Neural crest cell (in vitro differentiated cells): ENCODE results near the gene ICA1. TPM values are rescaled to one million over a fixed set of nuclear protein-coding genes. Genes with fewer than 3 reads are reported as not detected.

Source experiments
- DNase-seq: peaks from one replicate; pipeline ENCODE4 v3.0.0; 2021; ENCODE audit warnings: low read depth, mixed read lengths, low spot score
- H3K27ac Mint-ChIP-seq: one replicate; pipeline ENCODE4 v1.8.0; 2021; ENCODE audit warnings: mild to moderate bottlenecking, mixed read lengths; ENCODE audit not compliant: unreplicated experiment
- H3K27me3 Mint-ChIP-seq: 2 replicates; pipeline ENCODE4 v1.8.0; 2021; ENCODE audit warnings: low read depth, mild to moderate bottlenecking, mixed read lengths
- H3K36me3 Mint-ChIP-seq: 2 replicates; pipeline ENCODE4 v1.8.0; 2021; ENCODE audit warnings: low read depth, mild to moderate bottlenecking, mixed read lengths
- H3K4me1 Mint-ChIP-seq: 2 replicates; pipeline ENCODE4 v1.8.0; 2021; ENCODE audit warnings: mixed read lengths
- H3K4me3 Mint-ChIP-seq: one replicate; pipeline ENCODE4 v1.8.0; 2021; ENCODE audit warnings: mild to moderate bottlenecking, mixed read lengths
- H3K9me3 Mint-ChIP-seq: 2 replicates; pipeline ENCODE4 v1.8.0; 2021; ENCODE audit warnings: mixed read lengths
- total RNA-seq: library from RNA; stranded (reverse); gene quantifications from 2 replicates; pipeline ENCODE4 v1.2.1, GENCODE V29; 2021
- TF ChIP-seq, protein P1 (sequence below): fragments of 200-600 bp; sonication (generic); conservative IDR thresholded peaks from 2 replicates; pipeline ENCODE4 v1.5.0; 2021; ENCODE audit warnings: antibody characterized with exemption, mild to moderate bottlenecking

ICA1 gene
- total RNA-seq, 1 donor from 2014 or later: 4.2 TPM

GRCh38 chr7:8259586-8260222 is 2.3 kb downstream of the ICA1 start:
- peaks cover 6% of the 10 kb centered on the region for H3K4me1 Mint-ChIP-seq
- peaks cover 52% of the 10 kb centered on the region for H3K27me3 Mint-ChIP-seq
- no peaks in the 10 kb centered on the region for H3K9me3 Mint-ChIP-seq
- H3K36me3 Mint-ChIP-seq: peaks cover under 1% of the 10 kb centered on the region
- H3K4me3 Mint-ChIP-seq: no peak overlapping the region
- DNase-seq: no peak
- H3K27ac Mint-ChIP-seq: no peak overlapping the region
- TF ChIP-seq, protein P1, sequence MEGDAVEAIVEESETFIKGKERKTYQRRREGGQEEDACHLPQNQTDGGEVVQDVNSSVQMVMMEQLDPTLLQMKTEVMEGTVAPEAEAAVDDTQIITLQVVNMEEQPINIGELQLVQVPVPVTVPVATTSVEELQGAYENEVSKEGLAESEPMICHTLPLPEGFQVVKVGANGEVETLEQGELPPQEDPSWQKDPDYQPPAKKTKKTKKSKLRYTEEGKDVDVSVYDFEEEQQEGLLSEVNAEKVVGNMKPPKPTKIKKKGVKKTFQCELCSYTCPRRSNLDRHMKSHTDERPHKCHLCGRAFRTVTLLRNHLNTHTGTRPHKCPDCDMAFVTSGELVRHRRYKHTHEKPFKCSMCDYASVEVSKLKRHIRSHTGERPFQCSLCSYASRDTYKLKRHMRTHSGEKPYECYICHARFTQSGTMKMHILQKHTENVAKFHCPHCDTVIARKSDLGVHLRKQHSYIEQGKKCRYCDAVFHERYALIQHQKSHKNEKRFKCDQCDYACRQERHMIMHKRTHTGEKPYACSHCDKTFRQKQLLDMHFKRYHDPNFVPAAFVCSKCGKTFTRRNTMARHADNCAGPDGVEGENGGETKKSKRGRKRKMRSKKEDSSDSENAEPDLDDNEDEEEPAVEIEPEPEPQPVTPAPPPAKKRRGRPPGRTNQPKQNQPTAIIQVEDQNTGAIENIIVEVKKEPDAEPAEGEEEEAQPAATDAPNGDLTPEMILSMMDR: no peak

DNA sequence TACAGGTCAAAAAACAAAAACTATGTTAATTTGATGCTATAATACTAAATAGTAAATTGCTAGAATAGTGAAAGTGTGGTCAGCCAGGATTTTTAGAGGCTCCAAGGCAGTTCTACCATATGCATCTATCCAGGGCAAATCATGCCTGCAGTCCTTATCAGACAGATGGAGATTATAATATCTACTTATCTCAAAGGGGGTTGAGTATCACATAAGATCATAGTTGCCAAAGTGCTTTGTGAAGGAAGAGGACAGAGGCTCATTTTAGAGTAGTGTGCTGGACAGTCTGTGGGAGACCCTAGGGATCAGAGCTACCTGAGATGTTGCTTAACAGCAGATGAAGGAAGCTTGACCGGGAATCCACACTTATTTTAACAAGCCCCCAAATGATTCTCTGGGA is 3.2 kb downstream of the ICA1 start:
- H3K9me3 Mint-ChIP-seq: no peaks in the 10 kb centered on the region
- TF ChIP-seq, protein P1: no peak
- peak overlapping the region; percentile 42 for H3K4me3 Mint-ChIP-seq
- DNase-seq: no peak
- peaks cover 6% of the 10 kb centered on the region for H3K4me1 Mint-ChIP-seq
- no peak overlapping the region for H3K27ac Mint-ChIP-seq
- H3K36me3 Mint-ChIP-seq: no peaks in the 10 kb centered on the region
- H3K27me3 Mint-ChIP-seq: peaks cover 43% of the 10 kb centered on the region

GRCh38 chr7:8258166-8258565 is 3.8 kb downstream of the ICA1 start:
- Mint-ChIP-seq H3K36me3 (no peaks in the 10 kb centered on the region), H3K4me3 (no peak overlapping the region), H3K4me1 (peaks cover 6% of the 10 kb centered on the region), H3K9me3 (no peaks in the 10 kb centered on the region), H3K27ac (no peak overlapping the region), H3K27me3 (peaks cover 37% of the 10 kb centered on the region)
- no peak for DNase-seq
- TF ChIP-seq, protein P1: no peak

GRCh38 chr7:8255680-8256655 is 6.0 kb downstream of the ICA1 start:
- no peak overlapping the region for H3K4me3 Mint-ChIP-seq

GRCh38 chr7:8254667-8255066 is 7.3 kb downstream of the ICA1 start:
- Mint-ChIP-seq H3K36me3 (no peaks in the 10 kb centered on the region), H3K27me3 (peaks cover 11% of the 10 kb centered on the region), H3K4me3 (no peak overlapping the region), H3K4me1 (no peaks in the 10 kb centered on the region), H3K27ac (no peak overlapping the region), H3K9me3 (no peaks in the 10 kb centered on the region)
- TF ChIP-seq, protein P1: no peak
- DNase-seq: no peak

More at GRCh38 chr7:8255680-8256655, 6.0 kb downstream of the ICA1 start:
- DNase-seq: no peak
- peaks cover 24% of the 10 kb centered on the region for H3K27me3 Mint-ChIP-seq
- peaks cover 3% of the 10 kb centered on the region for H3K4me1 Mint-ChIP-seq
- no peak overlapping the region for H3K27ac Mint-ChIP-seq
- TF ChIP-seq, protein P1: no peak
- H3K36me3 Mint-ChIP-seq: no peaks in the 10 kb centered on the region
- H3K9me3 Mint-ChIP-seq: no peaks in the 10 kb centered on the region
